Fibroblast of pulmonary artery (primary cell): Measurements from ENCODE around the gene FILIP1L.

ENCODE experiments used
- DNase-seq: peaks from one replicate; pipeline ENCODE4 v3.0.0-alpha.2; 2010; ENCODE audit warnings: low read depth
- H3K4me3 ChIP-seq: replicated peaks from 2 replicates; pipeline ENCODE4 v1.5.1; 2011; ENCODE audit warnings: low read depth, mild to moderate bottlenecking, control low read depth, low read length, moderate library complexity
- TF ChIP-seq, protein P1 (sequence below): IDR thresholded peaks from 2 replicates; pipeline ENCODE4 v1.5.1; 2011; ENCODE audit warnings: mild to moderate bottlenecking, control low read depth, low read length, inconsistent platforms; ENCODE audit errors: missing control alignments

Gene FILIP1L

DNA sequence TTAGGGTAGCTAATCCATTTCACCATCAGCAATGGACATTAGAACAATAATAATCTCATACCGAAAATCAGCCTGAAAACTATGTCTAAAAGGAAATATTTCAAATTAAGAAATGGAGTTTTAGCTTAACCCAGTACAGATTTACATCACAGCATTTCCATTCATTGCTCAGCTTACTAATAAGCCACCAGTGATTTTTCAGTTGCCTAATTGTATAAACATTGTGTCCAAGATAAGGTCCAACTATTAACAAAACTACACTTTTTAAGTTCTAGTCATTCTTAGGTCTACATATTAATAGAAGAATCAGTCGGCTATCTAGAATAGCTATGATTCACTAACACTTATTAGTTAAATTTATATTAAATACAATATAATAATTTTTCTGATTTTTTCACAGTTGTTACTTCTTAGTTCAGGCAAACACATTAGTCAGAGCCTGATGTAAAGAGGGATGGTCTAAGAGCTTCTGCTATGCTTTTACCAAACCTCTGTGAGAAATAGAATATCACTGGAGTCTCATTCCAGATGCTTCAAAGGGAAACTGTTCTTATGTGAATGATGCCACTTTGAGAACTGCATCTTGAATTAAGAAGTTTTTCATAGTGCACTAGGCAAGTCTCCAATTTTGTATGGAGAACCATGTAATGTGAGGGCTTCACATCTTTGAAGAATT, 222.6 kb downstream of the FILIP1L start:
- DNase-seq: no peak
- H3K4me3 ChIP-seq: no peak overlapping the region
- TF ChIP-seq, protein P1, sequence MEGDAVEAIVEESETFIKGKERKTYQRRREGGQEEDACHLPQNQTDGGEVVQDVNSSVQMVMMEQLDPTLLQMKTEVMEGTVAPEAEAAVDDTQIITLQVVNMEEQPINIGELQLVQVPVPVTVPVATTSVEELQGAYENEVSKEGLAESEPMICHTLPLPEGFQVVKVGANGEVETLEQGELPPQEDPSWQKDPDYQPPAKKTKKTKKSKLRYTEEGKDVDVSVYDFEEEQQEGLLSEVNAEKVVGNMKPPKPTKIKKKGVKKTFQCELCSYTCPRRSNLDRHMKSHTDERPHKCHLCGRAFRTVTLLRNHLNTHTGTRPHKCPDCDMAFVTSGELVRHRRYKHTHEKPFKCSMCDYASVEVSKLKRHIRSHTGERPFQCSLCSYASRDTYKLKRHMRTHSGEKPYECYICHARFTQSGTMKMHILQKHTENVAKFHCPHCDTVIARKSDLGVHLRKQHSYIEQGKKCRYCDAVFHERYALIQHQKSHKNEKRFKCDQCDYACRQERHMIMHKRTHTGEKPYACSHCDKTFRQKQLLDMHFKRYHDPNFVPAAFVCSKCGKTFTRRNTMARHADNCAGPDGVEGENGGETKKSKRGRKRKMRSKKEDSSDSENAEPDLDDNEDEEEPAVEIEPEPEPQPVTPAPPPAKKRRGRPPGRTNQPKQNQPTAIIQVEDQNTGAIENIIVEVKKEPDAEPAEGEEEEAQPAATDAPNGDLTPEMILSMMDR: no peak

DNA sequence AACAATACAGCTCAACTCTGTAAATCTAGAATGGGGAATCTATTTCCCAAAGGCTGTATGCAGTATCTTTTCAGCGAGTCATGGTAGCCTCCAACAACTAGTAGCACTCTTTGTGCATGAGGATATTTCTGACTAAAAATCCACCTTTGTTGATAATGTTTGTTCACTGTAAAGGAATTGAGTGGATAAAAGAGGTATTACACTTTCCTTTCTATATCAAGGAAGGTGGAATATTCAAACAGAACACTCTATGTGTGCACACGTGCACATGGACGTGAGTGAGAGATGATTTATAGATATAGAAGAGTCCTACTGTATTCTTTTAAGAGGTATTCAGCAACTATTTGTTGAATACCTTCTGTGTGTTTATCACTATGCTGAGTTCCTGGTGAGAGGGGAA, 228.4 kb downstream of the FILIP1L start:
- H3K4me3 ChIP-seq: no peak overlapping the region
- DNase-seq: no peak
- TF ChIP-seq, protein P1: no peak

DNA sequence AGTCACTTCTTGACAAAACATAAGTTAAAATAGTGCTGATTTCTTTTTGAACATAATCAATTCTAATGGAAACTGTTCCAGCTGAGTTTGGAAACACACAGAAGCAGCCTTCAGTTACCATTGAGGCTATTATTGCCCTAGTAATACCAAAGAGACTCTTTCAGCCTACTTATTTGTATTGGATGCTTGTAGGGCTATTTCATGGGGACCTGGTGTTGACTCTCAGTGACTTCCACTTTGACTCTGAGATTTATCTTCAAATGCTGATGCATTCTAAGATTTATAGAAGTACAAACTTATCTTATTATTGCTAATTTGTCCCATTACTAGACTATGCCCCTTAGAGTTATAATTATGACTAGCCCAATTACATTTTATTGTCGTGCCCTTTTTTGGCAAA, 229.2 kb downstream of the FILIP1L start:
- TF ChIP-seq, protein P1: no peak
- DNase-seq: no peak
- no peak overlapping the region for H3K4me3 ChIP-seq

DNA sequence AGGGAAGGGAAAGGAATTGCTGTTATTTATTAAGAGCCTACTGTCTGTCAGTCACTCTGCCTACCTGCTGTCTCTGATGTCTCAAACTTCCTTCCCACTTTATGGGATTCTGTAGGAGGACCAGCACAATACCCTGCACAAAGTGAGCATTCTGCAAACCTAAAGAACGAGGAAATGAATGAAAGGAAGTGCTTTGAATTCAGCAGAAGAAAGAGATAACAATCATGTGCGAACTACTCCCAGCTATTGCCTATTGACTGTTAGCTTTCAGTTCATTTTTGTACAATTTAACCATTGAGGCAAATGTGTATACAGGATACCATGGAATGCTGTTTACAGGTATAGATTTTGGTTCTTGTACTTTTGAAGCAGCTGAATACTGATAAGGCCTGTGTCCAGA, 229.8 kb downstream of the FILIP1L start:
- H3K4me3 ChIP-seq: no peak overlapping the region
- no peak for DNase-seq
- TF ChIP-seq, protein P1: no peak

DNA sequence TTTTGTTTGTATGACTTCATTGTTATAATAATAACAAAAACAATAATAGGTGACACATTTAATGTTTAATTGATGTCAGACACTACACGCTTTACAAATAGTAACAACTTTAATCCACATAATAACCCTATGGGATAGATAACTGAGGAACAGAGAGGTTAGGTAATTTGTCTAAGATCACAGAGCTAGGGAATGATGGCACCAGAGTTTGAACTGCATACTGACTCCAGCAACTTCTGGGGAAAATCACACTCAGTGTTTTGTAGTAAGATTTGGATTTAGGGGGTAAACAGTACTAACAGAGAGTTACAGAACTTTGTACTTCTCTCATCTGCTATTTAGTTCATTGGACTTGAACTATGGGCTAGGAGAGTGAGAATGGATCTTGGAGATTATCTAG, 230.6 kb downstream of the FILIP1L start:
- TF ChIP-seq, protein P1: no peak
- no peak for DNase-seq
- H3K4me3 ChIP-seq: no peak overlapping the region

DNA sequence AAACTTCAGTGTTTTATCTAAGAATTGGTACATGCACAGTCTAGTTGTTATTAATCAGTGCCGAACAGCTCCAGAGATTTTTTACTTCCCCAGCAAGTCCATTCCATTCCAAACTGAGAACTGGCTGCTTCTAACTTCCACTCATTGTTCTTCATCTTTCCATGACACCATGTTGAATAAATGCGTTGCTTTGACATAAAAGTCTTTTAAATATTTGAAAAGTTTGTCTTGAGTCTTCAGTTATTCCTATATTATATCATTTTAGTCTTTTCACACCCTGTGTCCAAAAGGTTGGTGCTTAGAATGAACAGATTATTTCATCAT, 231.2 kb downstream of the FILIP1L start:
- DNase-seq: no peak
- TF ChIP-seq, protein P1: no peak
- no peak overlapping the region for H3K4me3 ChIP-seq

DNA sequence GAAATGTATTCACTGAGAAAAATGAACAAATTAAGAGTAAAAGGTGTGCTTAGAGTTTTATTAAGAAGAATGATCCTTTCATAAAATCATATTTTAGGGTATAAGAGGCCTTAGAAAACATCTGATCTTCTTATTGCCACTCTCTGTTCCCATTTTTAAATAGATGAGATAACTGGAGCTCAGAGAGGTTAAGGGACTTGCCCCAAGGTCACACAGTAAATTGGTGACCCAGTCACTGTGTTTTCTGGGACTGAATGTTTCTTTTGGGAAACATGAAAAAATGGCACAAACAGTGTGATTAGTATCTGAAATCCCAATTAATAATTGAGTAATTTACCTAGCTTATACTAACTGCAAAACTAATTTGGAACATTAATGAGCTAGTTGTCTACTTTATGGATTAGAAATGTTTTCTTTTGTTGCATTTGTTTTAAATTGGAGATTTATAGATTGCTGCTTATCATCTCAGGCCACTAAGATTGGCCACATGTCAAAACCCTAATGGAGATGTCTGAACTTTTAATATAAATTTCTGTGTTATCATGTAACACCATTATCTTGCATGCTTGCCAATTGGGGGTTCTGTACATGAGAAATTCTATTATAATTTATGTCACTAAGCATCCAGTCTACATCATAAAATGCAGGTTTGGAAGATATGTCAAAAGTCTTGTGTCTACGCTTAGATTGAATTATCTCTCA, 231.7 kb downstream of the FILIP1L start:
- no peak for DNase-seq
- TF ChIP-seq, protein P1: no peak
- H3K4me3 ChIP-seq: no peak overlapping the region
